Fibroblast of the aortic adventitia (primary cell): ENCODE data around the gene NPR3. TPM values are rescaled to one million over a fixed set of nuclear protein-coding genes. Genes with fewer than 3 reads are reported as not detected.

ENCODE experiments used
- DNase-seq: peaks from one replicate; pipeline ENCODE4 v3.0.0-alpha.2; 2010; ENCODE audit warnings: low read depth
- H3K4me3 ChIP-seq: 2 replicates; pipeline ENCODE4 v1.5.1; 2011; ENCODE audit warnings: low read depth, mild to moderate bottlenecking, control low read depth, low read length, moderate library complexity
- CTCF ChIP-seq: IDR thresholded peaks from 2 replicates; pipeline ENCODE4 v1.5.1; 2011; ENCODE audit warnings: mild to moderate bottlenecking, low read length, control low read depth, inconsistent platforms; ENCODE audit not compliant: insufficient read depth
- total RNA-seq: library from RNA; depleted of rRNA; stranded (reverse); fragments of >200 nt; gene quantifications from 2 replicates; pipeline ENCODE4 v1.2.3, GENCODE V29; 2012; ENCODE audit warnings: low replicate concordance

Gene NPR3
- total RNA-seq = 2.8 and 23.7 TPM in 2 replicates

GRCh38 chr5:32710550-32711361 is at the start of gene NPR3:
Gene NPR3, plus strand, starts transcription at chr5:32711321. Its CDS starts 456 bp downstream, at chr5:32711777.
- no peak for TF ChIP-seq CTCF
- H3K4me3 ChIP-seq = peak within 1 kb of the TSS; percentile 75
- peak; percentile 80 for DNase-seq

GRCh38 chr5:32664523-32664922 is 46.6 kb upstream of the NPR3 start:
- no peak for TF ChIP-seq CTCF
- H3K4me3 ChIP-seq = no peak overlapping the region
- no peak for DNase-seq

GRCh38 chr5:32668552-32668951 is 42.6 kb upstream of the NPR3 start:
- H3K4me3 ChIP-seq = no peak overlapping the region
- TF ChIP-seq CTCF = no peak
- no peak for DNase-seq

GRCh38 chr5:32673272-32673671 is 37.8 kb upstream of the NPR3 start:
- no peak overlapping the region for H3K4me3 ChIP-seq
- TF ChIP-seq CTCF = no peak
- no peak for DNase-seq

DNA sequence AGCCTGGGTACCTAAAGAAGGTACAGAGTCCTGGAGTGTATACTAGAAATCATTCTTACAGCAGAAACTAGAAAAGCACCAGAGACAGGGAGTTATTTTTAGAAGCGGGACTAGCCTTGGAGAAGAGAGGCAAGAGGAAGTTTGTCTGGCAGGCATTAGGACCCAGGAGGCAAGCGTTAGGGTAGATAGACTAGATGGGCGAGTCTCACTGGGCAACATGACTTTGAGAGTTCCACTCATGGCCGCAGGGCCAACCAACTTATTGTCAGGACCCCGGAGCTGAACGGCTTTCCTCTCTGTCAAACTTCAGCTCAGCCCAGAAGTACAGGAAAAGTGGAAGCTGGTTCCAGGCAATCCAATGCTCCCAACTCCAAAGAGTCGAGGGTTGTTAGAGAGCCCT is 34.1 kb upstream of the NPR3 start:
- no peak for DNase-seq
- TF ChIP-seq CTCF = no peak
- H3K4me3 ChIP-seq = no peak overlapping the region

GRCh38 chr5:32678472-32678871 is 32.6 kb upstream of the NPR3 start:
- H3K4me3 ChIP-seq = no peak overlapping the region
- DNase-seq = no peak
- TF ChIP-seq CTCF = no peak
